H1 (cell line): ENCODE data around the gene BOLA3. TPM values are rescaled to one million over a fixed set of nuclear protein-coding genes. Genes with fewer than 3 reads are reported as not detected.

ENCODE experiments used
- BRCA1 ChIP-seq: IDR thresholded peaks from 2 replicates; pipeline ENCODE4 v1.6.1; 2012; ENCODE audit warnings: low read depth, low read length, improper control_type of control experiment
- POLR2A ChIP-seq, 2 experiments: IDR thresholded peaks; 1 replicate in 1 of 2; 2 replicates in 1 of 2; pipeline ENCODE4 v1.6.1; 2011; ENCODE audit warnings: low read depth in 2 of 2, low read length in 2 of 2, mild to moderate bottlenecking in 2 of 2; ENCODE audit errors: control extremely low read depth in 1 of 2
- RFX5 ChIP-seq: IDR thresholded peaks from 2 replicates; pipeline ENCODE4 v1.6.1; 2011; ENCODE audit warnings: low read depth, low read length, improper control_type of control experiment, borderline replicate concordance
- SIN3A ChIP-seq, 2 experiments: IDR thresholded peaks in 1 of 2; conservative IDR thresholded peaks in 1 of 2; 2 replicates each; pipeline ENCODE4 v1.6.1; 2011 to 2012; ENCODE audit warnings: low read length in 2 of 2, improper control_type of control experiment in 1 of 2, low read depth in 1 of 2, mild to moderate bottlenecking in 1 of 2
- TAF1 ChIP-seq: IDR thresholded peaks from 2 replicates; pipeline ENCODE4 v1.6.1; 2011; ENCODE audit warnings: mild to moderate bottlenecking, low read depth, low read length
- polyA plus RNA-seq, 7 experiments: library from polyadenylated mRNA; depleted of rRNA in 3 of 7; stranded (reverse) in 5 of 7; unstranded in 2 of 7; fragments of >200 nt in 5 of 7; fragments of 200-250 nt in 2 of 7; gene quantifications; 1 replicate in 5 of 7; 2 replicates in 1 of 7; 4 replicates in 1 of 7; pipeline versions ENCODE4 v1.2.1 to v1.2.3, GENCODE V29; 2011 to 2013; ENCODE audit warnings: missing spikeins in 2 of 7, mixed read lengths in 2 of 7
- total RNA-seq: library from RNA; stranded (reverse); fragmentation: NEBNext Ultra II Directional; extraction: Animal tissue kit (Norgen Biotek cat#: 25700); gene quantifications from 2 replicates; pipeline ENCODE4 v1.2.1, GENCODE V29; 2021

Gene BOLA3
- total and polyA plus RNA-seq, 2 of the 8 experiments (the other 6 are each of a cell fraction or from before 2014, with no cell fraction given) = 46.1 to 67.3 TPM

DNA sequence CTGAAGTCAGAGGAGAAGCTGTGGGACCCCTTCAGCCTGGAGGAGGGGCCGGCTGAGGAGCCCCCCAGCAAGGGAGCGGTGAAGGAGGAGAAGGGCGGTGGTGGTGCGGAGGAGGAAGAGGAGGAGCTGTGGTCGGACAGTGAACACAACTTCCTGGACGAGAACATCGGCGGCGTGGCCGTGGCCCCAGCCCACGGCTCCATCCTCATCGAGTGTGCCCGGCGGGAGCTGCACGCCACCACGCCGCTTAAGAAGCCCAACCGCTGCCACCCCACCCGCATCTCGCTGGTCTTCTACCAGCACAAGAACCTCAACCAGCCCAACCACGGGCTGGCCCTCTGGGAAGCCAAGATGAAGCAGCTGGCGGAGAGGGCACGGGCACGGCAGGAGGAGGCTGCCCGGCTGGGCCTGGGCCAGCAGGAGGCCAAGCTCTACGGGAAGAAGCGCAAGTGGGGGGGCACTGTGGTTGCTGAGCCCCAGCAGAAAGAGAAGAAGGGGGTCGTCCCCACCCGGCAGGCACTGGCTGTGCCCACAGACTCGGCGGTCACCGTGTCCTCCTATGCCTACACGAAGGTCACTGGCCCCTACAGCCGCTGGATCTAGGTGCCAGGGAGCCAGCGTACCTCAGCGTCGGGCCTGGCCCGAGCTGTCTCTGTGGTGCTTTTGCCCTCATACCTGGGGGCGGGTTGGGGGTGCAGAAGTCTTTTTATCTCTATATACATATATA lies 46.0 kb downstream of the BOLA3 start (continued):
- TF ChIP-seq POLR2A (IDR thresholded peaks at IDR 0.05; ENCODE audit: control extremely low read depth in 1 of 2, low read depth in 2 of 2, low read length in 2 of 2) (no peak), TAF1 (no peak), RFX5 (no peak), BRCA1 (no peak), SIN3A (conservative IDR thresholded peaks at IDR 0.05 in 1 of 2, IDR thresholded peaks at IDR 0.05 in 1 of 2; ENCODE audit: low read depth in 1 of 2, low read length in 2 of 2) (no peak)
